K562 (cell line): Measurements from ENCODE around the gene KLHL8. TPM values are rescaled to one million over a fixed set of nuclear protein-coding genes. Genes with fewer than 3 reads are reported as not detected.

Source experiments
- EZH2 ChIP-seq: IDR thresholded peaks from 2 replicates; pipeline ENCODE4 v1.6.1; 2012; ENCODE audit warnings: low read depth, mild to moderate bottlenecking, inconsistent platforms, low read length, borderline replicate concordance
- FOSL1 ChIP-seq: fragments of 200-800 bp; sonication (Bioruptor generic); conservative IDR thresholded peaks from 2 replicates; pipeline ENCODE4 v1.6.1; 2016; ENCODE audit warnings: missing genetic modification characterization, missing compliant biosample characterization
- FOXJ3 ChIP-seq: sonication (generic); formaldehyde crosslinking; IDR thresholded peaks from 2 replicates; pipeline ENCODE4 v1.4.0; 2020; ENCODE audit warnings: mild to moderate bottlenecking, missing genetic modification reagents
- HDAC1 ChIP-seq, 2 experiments: fragments of 450-650 bp; IDR thresholded peaks; 2 replicates each; pipeline ENCODE4 v1.6.1; 2016 to 2017; ENCODE audit warnings: inconsistent platforms in 1 of 2, mild to moderate bottlenecking in 1 of 2, moderate library complexity in 1 of 2
- HLTF ChIP-seq: fragments of 450-650 bp; IDR thresholded peaks from 2 replicates; pipeline ENCODE4 v1.6.1; 2016
- KAT2B ChIP-seq: IDR thresholded peaks from one replicate; pipeline ENCODE4 v1.6.1; 2012; ENCODE audit warnings: low read depth, mild to moderate bottlenecking, control low read depth, inconsistent platforms, low read length, moderate library complexity
- MBD1 ChIP-seq: fragments of 250-450 bp; sonication (Bioruptor Pico); IDR thresholded peaks from 2 replicates; pipeline ENCODE4 v1.8.0; 2022; ENCODE audit warnings: inconsistent platforms
- MEIS2 ChIP-seq: fragments of 450-650 bp; IDR thresholded peaks from 2 replicates; pipeline ENCODE4 v1.6.1; 2014; ENCODE audit warnings: mild to moderate bottlenecking; ENCODE audit not compliant: partially characterized antibody
- NCOA2 ChIP-seq, 2 experiments: fragments of 450-650 bp; IDR thresholded peaks; 2 replicates each; pipeline ENCODE4 v1.6.1; 2018; ENCODE audit warnings: mild to moderate bottlenecking in 2 of 2, moderate library complexity in 1 of 2; ENCODE audit not compliant: partially characterized antibody in 2 of 2
- POLR3A ChIP-seq: IDR thresholded peaks from 2 replicates; pipeline ENCODE4 v1.6.1; 2011; ENCODE audit warnings: borderline replicate concordance, mild to moderate bottlenecking, moderate library complexity; ENCODE audit not compliant: insufficient read length, insufficient read depth; ENCODE audit errors: extremely low read depth
- RNF219 ChIP-seq: fragments of 250-450 bp; sonication (Bioruptor Pico); IDR thresholded peaks from 2 replicates; pipeline ENCODE4 v1.5.0; 2022; ENCODE audit warnings: mild to moderate bottlenecking
- SP1 ChIP-seq: sonication (generic); formaldehyde crosslinking; IDR thresholded peaks from 2 replicates; pipeline ENCODE4 v1.8.1; 2022; ENCODE audit warnings: mild to moderate bottlenecking, missing genetic modification reagents
- TCF3 ChIP-seq: sonication (generic); formaldehyde crosslinking; IDR thresholded peaks from 2 replicates; pipeline ENCODE4 v1.4.0; 2020; ENCODE audit warnings: mild to moderate bottlenecking, missing genetic modification reagents
- TEAD4 ChIP-seq, 2 experiments: sonication (generic) in 1 of 2; formaldehyde crosslinking in 1 of 2; IDR thresholded peaks; 2 replicates each; pipeline versions ENCODE4 v1.6.1 to v1.8.0; 2012 to 2022; ENCODE audit warnings: borderline replicate concordance in 1 of 2, inconsistent platforms in 1 of 2, low read length in 1 of 2, mild to moderate bottlenecking in 1 of 2, missing genetic modification reagents in 1 of 2
- TFAP4 ChIP-seq: sonication (generic); formaldehyde crosslinking; IDR thresholded peaks from 2 replicates; pipeline ENCODE4 v1.8.0; 2022; ENCODE audit warnings: missing genetic modification reagents, mild to moderate bottlenecking, moderate library complexity, borderline replicate concordance
- XRCC5 ChIP-seq: fragments of 200-400 bp; formaldehyde crosslinking; IDR thresholded peaks from 2 replicates; pipeline ENCODE4 v1.6.1; 2017; ENCODE audit warnings: low read depth, mild to moderate bottlenecking, low read length
- ZKSCAN8 ChIP-seq: fragments of 200-800 bp; sonication (Bioruptor generic); IDR thresholded peaks from 2 replicates; pipeline ENCODE4 v1.6.1; 2016; ENCODE audit warnings: missing genetic modification characterization, missing compliant biosample characterization
- ZNF133 ChIP-seq: fragments of 250-450 bp; sonication (Bioruptor Pico); IDR thresholded peaks from 2 replicates; pipeline ENCODE4 v1.4.0; 2020; ENCODE audit warnings: mild to moderate bottlenecking
- ZNF436 ChIP-seq: fragments of 250-450, 450-650 bp; sonication (Bioruptor Pico); formaldehyde crosslinking; IDR thresholded peaks from 2 replicates; pipeline ENCODE4 v1.7.0; 2020; ENCODE audit warnings: mild to moderate bottlenecking
- ZNF699 ChIP-seq: fragments of 250-450 bp; sonication (Bioruptor Pico); IDR thresholded peaks from 2 replicates; pipeline ENCODE4 v1.8.0; 2021; ENCODE audit warnings: mild to moderate bottlenecking, moderate library complexity; ENCODE audit not compliant: insufficient replicate concordance
- polyA plus RNA-seq, 8 experiments: library from polyadenylated mRNA; depleted of rRNA in 4 of 8; stranded (reverse) in 5 of 8; unstranded in 3 of 8; fragments of >200 nt; fragmentation: Nextera tagmentation in 2 of 8; fragmentation: Illumina TruSeq in 1 of 8; extraction: Ambion mirVana in 2 of 8; extraction: Trizol in 1 of 8; gene quantifications; 2 replicates each; pipeline versions ENCODE4 v1.2.1 to v1.2.3, GENCODE V29; 2011 to 2014; ENCODE audit warnings: inconsistent platforms in 1 of 8, missing spikeins in 1 of 8
- total RNA-seq, 7 experiments: library from RNA; depleted of rRNA in 6 of 7; stranded (reverse); fragments of >200 nt in 6 of 7; fragmentation: Illumina TruSeq in 2 of 7; extraction: Trizol in 2 of 7; gene quantifications; 2 replicates each; pipeline versions ENCODE4 v1.2.1 to v1.2.3, GENCODE V29; 2011 to 2021; ENCODE audit warnings: low replicate concordance in 1 of 7
- TF ChIP-seq, protein P1 (sequence below): sonication (generic); formaldehyde crosslinking; IDR thresholded peaks from 2 replicates; pipeline ENCODE4 v1.8.0; 2022; ENCODE audit warnings: mild to moderate bottlenecking, low read depth, missing genetic modification reagents
- TF ChIP-seq, protein P2 (sequence below): fragments of 450-650 bp; formaldehyde crosslinking; IDR thresholded peaks from 2 replicates; pipeline ENCODE4 v1.4.0; 2022; ENCODE audit warnings: missing genetic modification characterization

The KLHL8 gene
- total and polyA plus RNA-seq, 9 of the 15 experiments (the other 6 are each of a cell fraction or from before 2014, with no cell fraction given) = 8.7 to 25.3 (median 15.7) TPM

GRCh38 chr4:87112063-87112462 lies 108.4 kb downstream of the KLHL8 start (continued):
- peak; percentile 45 for TF ChIP-seq MEIS2
- no peak for TF ChIP-seq MBD1 (CRISPR knock-in tag)
- TF ChIP-seq EZH2 = no peak
- TF ChIP-seq ZNF133 = no peak
- peak; percentile 78 for TF ChIP-seq TCF3 (CRISPR knock-in tag)
- TF ChIP-seq, protein P1, sequence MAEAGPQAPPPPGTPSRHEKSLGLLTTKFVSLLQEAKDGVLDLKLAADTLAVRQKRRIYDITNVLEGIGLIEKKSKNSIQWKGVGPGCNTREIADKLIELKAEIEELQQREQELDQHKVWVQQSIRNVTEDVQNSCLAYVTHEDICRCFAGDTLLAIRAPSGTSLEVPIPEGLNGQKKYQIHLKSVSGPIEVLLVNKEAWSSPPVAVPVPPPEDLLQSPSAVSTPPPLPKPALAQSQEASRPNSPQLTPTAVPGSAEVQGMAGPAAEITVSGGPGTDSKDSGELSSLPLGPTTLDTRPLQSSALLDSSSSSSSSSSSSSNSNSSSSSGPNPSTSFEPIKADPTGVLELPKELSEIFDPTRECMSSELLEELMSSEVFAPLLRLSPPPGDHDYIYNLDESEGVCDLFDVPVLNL (CRISPR knock-in tag) = no peak
- no peak for TF ChIP-seq HLTF
- TF ChIP-seq ZNF699 (CRISPR knock-in tag) = no peak
- TF ChIP-seq KAT2B = no peak
- 0 out of 2 replicates have a peak, but pooled peaks have one; percentile 15 for TF ChIP-seq TEAD4 (IDR thresholded peaks at IDR 0.05; ENCODE audit: low read length)
- no peak for TF ChIP-seq TEAD4 (CRISPR knock-in tag; IDR thresholded peaks at IDR 0.05; ENCODE audit: borderline replicate concordance)
- TF ChIP-seq ZKSCAN8 (CRISPR knock-in tag) = peak; percentile 98
- TF ChIP-seq XRCC5 = no peak
- no peak for TF ChIP-seq SP1 (CRISPR knock-in tag)
- no peak for TF ChIP-seq POLR3A
- no peak for TF ChIP-seq NCOA2 (IDR thresholded peaks at IDR 0.05; ENCODE audit: partially characterized antibody in 2 of 2)
- TF ChIP-seq FOXJ3 (CRISPR knock-in tag) = no peak
- no peak for TF ChIP-seq TFAP4 (CRISPR knock-in tag)
- no peak for TF ChIP-seq RNF219 (CRISPR knock-in tag)
- no peak for TF ChIP-seq FOSL1 (tag)
- TF ChIP-seq, protein P2, sequence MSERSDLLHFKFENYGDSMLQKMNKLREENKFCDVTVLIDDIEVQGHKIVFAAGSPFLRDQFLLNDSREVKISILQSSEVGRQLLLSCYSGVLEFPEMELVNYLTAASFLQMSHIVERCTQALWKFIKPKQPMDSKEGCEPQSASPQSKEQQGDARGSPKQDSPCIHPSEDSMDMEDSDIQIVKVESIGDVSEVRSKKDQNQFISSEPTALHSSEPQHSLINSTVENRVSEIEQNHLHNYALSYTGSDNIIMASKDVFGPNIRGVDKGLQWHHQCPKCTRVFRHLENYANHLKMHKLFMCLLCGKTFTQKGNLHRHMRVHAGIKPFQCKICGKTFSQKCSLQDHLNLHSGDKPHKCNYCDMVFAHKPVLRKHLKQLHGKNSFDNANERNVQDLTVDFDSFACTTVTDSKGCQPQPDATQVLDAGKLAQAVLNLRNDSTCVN (CRISPR knock-in tag) = no peak
- peak in 1 of 2 experiments; percentile 49; a peak in 1 of 4 replicates for TF ChIP-seq HDAC1 (IDR thresholded peaks at IDR 0.05)
- no peak for TF ChIP-seq ZNF436 (CRISPR knock-in tag)
